CD8-positive, alpha-beta memory T cell (primary cell): Measurements from ENCODE around the gene IL18RAP. TPM values are rescaled to one million over a fixed set of nuclear protein-coding genes. Genes with fewer than 3 reads are reported as not detected.

Source experiments
- CTCF ChIA-PET: fragments of 350-600 bp; sonication (Branson Sonifier 250); formaldehyde crosslinking; loops from one replicate; lab custom pipeline; 2021; ENCODE audit warnings: antibody characterized with exemption; lab: Charles Lee
- POLR2A ChIA-PET: fragments of 350-600 bp; sonication (Branson Sonifier 250); formaldehyde crosslinking; loops from one replicate; lab custom pipeline; 2021; ENCODE audit warnings: antibody characterized with exemption; lab: Charles Lee
- DNase-seq, 5 donors: peaks; one replicate each; pipeline versions ENCODE4 v3.0.0 to v3.0.0-alpha.2; 2020 to 2022; ENCODE audit warnings: mixed read lengths in 1 of 5
- H3K27ac ChIP-seq: one replicate; pipeline ENCODE4 v1.7.0; 2013; ENCODE audit warnings: low read depth, mild to moderate bottlenecking, low read length, moderate library complexity
- H3K27me3 ChIP-seq: 2 replicates; pipeline ENCODE4 v1.7.0; 2013; ENCODE audit warnings: low read length, mild to moderate bottlenecking; ENCODE audit not compliant: insufficient read depth, poor library complexity, severe bottlenecking
- H3K36me3 ChIP-seq: 2 replicates; pipeline ENCODE4 v1.7.0; 2013; ENCODE audit warnings: mild to moderate bottlenecking, low read length, moderate library complexity; ENCODE audit not compliant: insufficient read depth
- H3K4me1 ChIP-seq: 2 replicates; pipeline ENCODE4 v1.7.0; 2013; ENCODE audit warnings: mild to moderate bottlenecking, low read length, moderate library complexity; ENCODE audit not compliant: insufficient read depth
- H3K4me3 ChIP-seq: 2 replicates; pipeline ENCODE4 v1.7.0; 2013; ENCODE audit warnings: mild to moderate bottlenecking, low read length
- H3K9me3 ChIP-seq: 2 replicates; pipeline ENCODE4 v1.7.0; 2013; ENCODE audit warnings: mild to moderate bottlenecking, low read length
- H3K27ac Mint-ChIP-seq, 8 donors: one replicate each; pipeline ENCODE4 v1.8.0; 2020 to 2021; ENCODE audit warnings: mixed read lengths in 8 of 8, mild to moderate bottlenecking in 6 of 8, inconsistent platforms in 3 of 8, moderate library complexity in 3 of 8
- H3K27me3 Mint-ChIP-seq, 2 donors: one replicate each; pipeline ENCODE4 v1.8.0; 2020 to 2021; ENCODE audit warnings: mixed read lengths in 2 of 2, mild to moderate bottlenecking in 1 of 2, moderate library complexity in 1 of 2
- H3K36me3 Mint-ChIP-seq, 3 donors: one replicate each; pipeline ENCODE4 v1.8.0; 2020 to 2021; ENCODE audit warnings: mixed read lengths in 3 of 3, inconsistent platforms in 1 of 3, mild to moderate bottlenecking in 1 of 3
- H3K4me1 Mint-ChIP-seq, 3 donors: one replicate each; pipeline ENCODE4 v1.8.0; 2020 to 2021; ENCODE audit warnings: mixed read lengths in 3 of 3, inconsistent platforms in 1 of 3, mild to moderate bottlenecking in 1 of 3
- H3K4me3 Mint-ChIP-seq, 7 donors: one replicate each; pipeline ENCODE4 v1.8.0; 2020 to 2021; ENCODE audit warnings: mixed read lengths in 7 of 7, mild to moderate bottlenecking in 6 of 7, moderate library complexity in 4 of 7, inconsistent platforms in 2 of 7
- H3K9me3 Mint-ChIP-seq, 5 donors: one replicate each; pipeline ENCODE4 v1.8.0; 2020 to 2022; ENCODE audit warnings: mixed read lengths in 5 of 5, mild to moderate bottlenecking in 3 of 5, moderate library complexity in 2 of 5, inconsistent platforms in 1 of 5
- polyA plus RNA-seq: library from polyadenylated mRNA; unstranded; fragments of 300-500 nt; fragmentation: Illumina TruSeq; gene quantifications from one replicate; pipeline ENCODE4 v1.2.3, GENCODE V29; 2021
- total RNA-seq, 2 experiments: library from RNA; stranded (reverse); gene quantifications; one replicate each; pipeline ENCODE4 v1.2.3, GENCODE V29; 2021

IL18RAP gene
- total and polyA plus RNA-seq, 3 experiments from 2014 or later, result 4.1 to 14.2 (median 4.9) TPM

DNA sequence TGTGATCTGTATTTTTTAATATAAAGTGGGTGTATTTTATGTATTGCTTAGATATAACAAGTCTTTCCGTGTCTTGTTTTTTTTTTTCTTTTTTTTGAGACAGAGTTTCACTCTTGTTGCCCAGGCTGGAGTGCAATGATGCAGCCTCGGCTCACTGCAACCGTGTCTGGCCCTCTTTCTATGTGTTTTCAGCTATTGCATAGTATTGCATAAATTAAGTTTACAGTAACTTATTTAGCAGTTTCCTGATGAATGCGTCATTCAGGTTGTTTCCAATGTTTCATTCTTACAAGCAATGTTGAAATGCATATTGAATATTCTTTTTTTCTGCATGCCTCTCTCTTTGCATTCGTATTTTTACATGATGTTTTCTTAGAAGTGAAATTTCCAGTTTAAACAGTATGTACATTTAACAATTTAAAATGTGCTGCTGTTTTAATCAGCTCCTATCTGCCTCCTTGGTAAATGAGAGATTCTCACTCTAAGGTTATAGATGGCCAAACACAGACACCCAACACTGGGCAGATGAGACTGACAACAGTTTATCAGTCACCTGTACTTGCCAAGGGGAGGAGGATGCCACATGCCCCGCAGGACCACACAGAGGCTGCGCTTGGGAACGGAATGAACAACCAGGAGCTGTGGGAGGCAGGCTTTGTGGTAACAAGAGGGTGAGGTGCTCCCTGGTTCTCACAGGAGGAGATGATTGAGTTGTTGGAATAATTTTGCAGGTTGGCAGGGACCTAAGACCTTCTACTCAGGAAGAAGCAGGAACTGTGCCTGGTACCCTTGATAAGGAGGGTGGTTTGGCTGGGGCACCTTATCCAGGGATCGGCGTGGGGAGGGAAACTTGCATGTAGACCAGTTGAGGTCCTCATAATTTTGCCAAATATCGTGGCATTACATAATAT lies 57.6 kb downstream of the IL18RAP start:
- ChIA-PET CTCF (no interaction called here), POLR2A (no interaction called here)
- H3K9me3 Mint-ChIP-seq, result peaks cover 0 to 2% (median 0%) of the 10 kb centered on the region in 5 donors
- no peaks in the 10 kb centered on the region for H3K4me1 Mint-ChIP-seq
- peaks cover 16 to 42% of the 10 kb centered on the region in 2 donors for H3K27me3 Mint-ChIP-seq
- Histone ChIP-seq H3K4me3 (no peak overlapping the region), H3K27ac (no peak overlapping the region), H3K9me3 (no peaks in the 10 kb centered on the region), H3K27me3 (no peaks in the 10 kb centered on the region), H3K4me1 (no peaks in the 10 kb centered on the region), H3K36me3 (no peaks in the 10 kb centered on the region)
- DNase-seq, result no peak
- H3K4me3 Mint-ChIP-seq, result no peak overlapping the region
- H3K36me3 Mint-ChIP-seq, result no peaks in the 10 kb centered on the region
- peak overlapping the region in 2 of 8 donors; percentile 35 to 73 for H3K27ac Mint-ChIP-seq

DNA sequence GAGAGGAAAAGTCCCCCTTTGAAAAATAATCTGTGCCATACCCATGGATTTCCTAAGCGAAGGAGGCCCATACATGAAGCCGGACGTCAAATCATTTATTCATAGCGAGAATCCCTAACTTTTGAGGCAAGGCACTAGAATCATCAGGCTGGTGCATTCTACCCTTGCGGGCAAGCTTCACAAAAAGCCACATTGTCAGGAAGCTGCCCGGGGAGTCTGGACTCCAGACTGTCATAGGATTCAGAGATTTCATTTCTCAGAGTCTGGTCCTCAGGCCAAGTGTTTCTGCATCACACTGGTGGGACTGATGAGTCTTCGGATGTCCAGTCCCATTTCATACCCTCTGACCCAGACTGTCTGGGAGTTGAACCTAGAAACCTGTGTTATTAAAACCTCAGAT lies 59.0 kb downstream of the IL18RAP start:
- Histone ChIP-seq H3K36me3 (no peaks in the 10 kb centered on the region), H3K9me3 (no peaks in the 10 kb centered on the region), H3K4me1 (no peaks in the 10 kb centered on the region), H3K4me3 (no peak overlapping the region), H3K27ac (no peak overlapping the region), H3K27me3 (no peaks in the 10 kb centered on the region)
- H3K4me1 Mint-ChIP-seq, result no peaks in the 10 kb centered on the region
- H3K27ac Mint-ChIP-seq, result no peak overlapping the region
- no peak overlapping the region for H3K4me3 Mint-ChIP-seq
- POLR2A ChIA-PET, result no interaction called here
- CTCF ChIA-PET, result no interaction called here
- peaks cover 11 to 48% of the 10 kb centered on the region in 2 donors for H3K27me3 Mint-ChIP-seq
- no peaks in the 10 kb centered on the region for H3K36me3 Mint-ChIP-seq
- peaks cover 0 to 2% (median 0%) of the 10 kb centered on the region in 5 donors for H3K9me3 Mint-ChIP-seq
- DNase-seq, result no peak

DNA sequence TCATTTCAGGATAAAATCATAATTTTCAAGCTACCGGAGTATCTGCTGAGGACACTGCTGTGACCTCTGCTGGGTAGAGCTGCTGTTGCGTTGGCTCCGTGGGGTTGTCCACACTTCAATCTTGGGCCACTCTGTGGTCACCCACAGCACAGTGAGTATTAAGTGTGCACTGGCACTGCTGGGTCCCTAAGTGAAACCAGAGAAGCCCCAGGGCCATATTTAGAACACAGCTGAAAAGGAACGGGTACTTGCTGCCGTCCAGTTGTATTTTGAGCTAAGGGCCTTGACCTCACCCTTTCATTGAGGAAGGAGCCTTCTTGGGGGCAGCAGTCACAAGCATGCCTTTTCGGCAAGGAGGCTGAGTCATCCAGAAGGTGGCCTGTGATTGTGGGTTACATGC lies 60.1 kb downstream of the IL18RAP start:
- H3K4me1 ChIP-seq, result no peaks in the 10 kb centered on the region

DNA sequence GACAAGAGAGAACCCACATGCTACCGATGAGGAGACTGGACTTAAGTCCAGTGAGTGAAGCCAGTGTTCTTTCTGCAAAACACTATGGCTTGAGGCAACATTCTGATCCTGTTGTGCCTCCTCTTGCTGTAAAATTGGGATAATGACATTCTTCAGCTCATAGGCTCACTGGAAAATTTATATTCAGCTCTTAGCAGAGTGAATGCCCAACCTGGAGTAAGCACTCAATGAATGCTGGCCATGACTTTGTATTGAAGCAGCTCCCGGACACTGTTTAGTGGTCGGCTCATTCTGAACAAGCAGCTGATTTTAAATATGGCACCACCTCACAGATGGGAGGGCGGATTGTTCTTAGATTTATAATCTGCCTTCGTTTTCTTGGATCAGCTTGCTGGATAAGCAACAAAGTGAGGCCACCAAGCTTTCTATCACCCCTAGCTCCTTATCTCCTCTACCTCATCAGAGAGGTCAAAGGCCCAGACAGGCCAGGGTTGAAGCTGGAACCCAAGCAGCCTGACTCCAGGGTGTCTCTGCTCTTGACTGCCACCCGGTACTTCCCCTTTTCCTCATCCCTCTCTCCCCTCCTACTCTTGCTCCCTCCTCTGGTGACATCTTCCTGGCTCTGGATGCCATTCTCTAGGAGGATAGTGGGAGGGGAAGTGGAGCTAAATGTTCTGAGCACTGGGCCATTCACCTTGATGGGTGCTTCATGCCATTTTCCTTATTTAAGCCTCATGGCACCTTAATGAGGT lies 61.5 kb downstream of the IL18RAP start:
- peaks cover under 1 to 8% (median 2%) of the 10 kb centered on the region in 3 donors for H3K4me1 Mint-ChIP-seq
- CTCF ChIA-PET, result interaction anchor here (2.0 kb wide), 1 partner anchor 11 kb away, joined by 10 read pairs; the partner anchor contains the start of gene SLC9A4

More for the DNA sequence above, 60.1 kb downstream of the IL18RAP start:
- DNase-seq, result no peak
- Histone ChIP-seq H3K9me3 (no peaks in the 10 kb centered on the region), H3K36me3 (no peaks in the 10 kb centered on the region), H3K27me3 (no peaks in the 10 kb centered on the region), H3K4me3 (no peak overlapping the region), H3K27ac (no peak overlapping the region)
- CTCF ChIA-PET, result interaction anchor here (2.0 kb wide), 1 partner anchor 10 kb away, joined by 10 read pairs; the partner anchor contains the start of gene SLC9A4
- no peaks in the 10 kb centered on the region for H3K36me3 Mint-ChIP-seq
- no peaks in the 10 kb centered on the region for H3K9me3 Mint-ChIP-seq
- H3K4me3 Mint-ChIP-seq, result no peak overlapping the region
- POLR2A ChIA-PET, result no interaction called here
- H3K27me3 Mint-ChIP-seq, result peaks cover 6 to 46% of the 10 kb centered on the region in 2 donors
- H3K27ac Mint-ChIP-seq, result no peak overlapping the region
- no peaks in the 10 kb centered on the region for H3K4me1 Mint-ChIP-seq

DNA sequence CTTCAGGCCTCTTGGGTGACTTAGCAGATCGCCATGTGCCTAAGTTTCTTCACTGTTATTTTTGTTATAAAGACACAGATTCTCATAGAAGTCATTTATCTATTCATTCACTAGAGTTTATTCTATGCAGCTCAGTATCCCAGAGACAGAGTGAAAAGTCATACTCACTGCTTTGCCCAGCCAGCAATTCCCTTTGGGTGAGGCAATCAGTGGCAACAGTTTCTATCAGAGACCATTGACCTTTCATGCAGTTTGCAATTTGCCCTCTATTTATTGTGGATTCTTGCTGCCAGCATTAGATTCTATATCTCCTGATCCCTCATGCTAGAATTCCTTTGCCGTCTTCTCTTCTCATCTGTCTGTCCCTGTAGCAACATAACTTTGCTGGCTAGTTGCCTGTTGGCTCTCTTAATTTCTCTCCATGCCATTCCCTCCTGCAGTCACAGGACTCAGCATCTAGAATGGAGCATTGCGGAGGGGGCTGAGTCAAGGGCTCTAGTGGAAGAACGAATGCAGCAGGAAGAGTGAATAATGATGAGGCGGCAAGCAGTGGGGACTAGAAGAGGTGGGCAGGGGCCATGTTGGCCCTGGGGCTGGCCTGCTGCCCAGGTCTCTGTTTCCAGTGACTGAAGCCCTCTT lies 62.3 kb downstream of the IL18RAP start:
- H3K4me3 Mint-ChIP-seq, result no peak overlapping the region
- no peak for DNase-seq
- ChIA-PET CTCF (no interaction called here), POLR2A (no interaction called here)
- peaks cover 4 to 13% (median 9%) of the 10 kb centered on the region in 3 donors for H3K4me1 Mint-ChIP-seq
- H3K27me3 Mint-ChIP-seq, result peaks cover 6 to 41% of the 10 kb centered on the region in 2 donors
- H3K36me3 Mint-ChIP-seq, result no peaks in the 10 kb centered on the region
- Histone ChIP-seq H3K27me3 (no peaks in the 10 kb centered on the region), H3K36me3 (no peaks in the 10 kb centered on the region), H3K4me3 (no peak overlapping the region), H3K27ac (no peak overlapping the region), H3K4me1 (no peaks in the 10 kb centered on the region), H3K9me3 (no peaks in the 10 kb centered on the region)
- no peaks in the 10 kb centered on the region for H3K9me3 Mint-ChIP-seq
- no peak overlapping the region for H3K27ac Mint-ChIP-seq

More for the DNA sequence above, 61.5 kb downstream of the IL18RAP start:
- Histone ChIP-seq H3K4me1 (no peaks in the 10 kb centered on the region), H3K27ac (no peak overlapping the region), H3K36me3 (no peaks in the 10 kb centered on the region), H3K9me3 (no peaks in the 10 kb centered on the region), H3K27me3 (no peaks in the 10 kb centered on the region), H3K4me3 (no peak overlapping the region)
- Mint-ChIP-seq H3K36me3 (no peaks in the 10 kb centered on the region), H3K27ac (no peak overlapping the region), H3K27me3 (peaks cover 6 to 41% of the 10 kb centered on the region in 2 donors), H3K4me3 (no peak overlapping the region), H3K9me3 (no peaks in the 10 kb centered on the region)
- DNase-seq, result no peak
- POLR2A ChIA-PET, result no interaction called here

GRCh38 chr2:102486941-102487702 lies 64.2 kb downstream of the IL18RAP start:
- Mint-ChIP-seq H3K36me3 (no peaks in the 10 kb centered on the region), H3K4me3 (no peak overlapping the region), H3K27me3 (peaks cover 6 to 39% of the 10 kb centered on the region in 2 donors), H3K27ac (peak overlapping the region in 2 of 8 donors; percentile 11 to 22), H3K4me1 (peaks cover 4 to 13% (median 11%) of the 10 kb centered on the region in 3 donors), H3K9me3 (peaks cover 0 to 4% (median 2%) of the 10 kb centered on the region in 5 donors)
- POLR2A ChIA-PET, result no interaction called here
- Histone ChIP-seq H3K27me3 (no peaks in the 10 kb centered on the region), H3K9me3 (no peaks in the 10 kb centered on the region), H3K4me3 (no peak overlapping the region), H3K36me3 (no peaks in the 10 kb centered on the region), H3K4me1 (no peaks in the 10 kb centered on the region), H3K27ac (no peak overlapping the region)
- CTCF ChIA-PET, result interaction anchor here (1.1 kb wide), 2 partner anchors 12 kb away, joined by 3 read pairs; no protein-coding TSS in a partner anchor
- no peak for DNase-seq

DNA sequence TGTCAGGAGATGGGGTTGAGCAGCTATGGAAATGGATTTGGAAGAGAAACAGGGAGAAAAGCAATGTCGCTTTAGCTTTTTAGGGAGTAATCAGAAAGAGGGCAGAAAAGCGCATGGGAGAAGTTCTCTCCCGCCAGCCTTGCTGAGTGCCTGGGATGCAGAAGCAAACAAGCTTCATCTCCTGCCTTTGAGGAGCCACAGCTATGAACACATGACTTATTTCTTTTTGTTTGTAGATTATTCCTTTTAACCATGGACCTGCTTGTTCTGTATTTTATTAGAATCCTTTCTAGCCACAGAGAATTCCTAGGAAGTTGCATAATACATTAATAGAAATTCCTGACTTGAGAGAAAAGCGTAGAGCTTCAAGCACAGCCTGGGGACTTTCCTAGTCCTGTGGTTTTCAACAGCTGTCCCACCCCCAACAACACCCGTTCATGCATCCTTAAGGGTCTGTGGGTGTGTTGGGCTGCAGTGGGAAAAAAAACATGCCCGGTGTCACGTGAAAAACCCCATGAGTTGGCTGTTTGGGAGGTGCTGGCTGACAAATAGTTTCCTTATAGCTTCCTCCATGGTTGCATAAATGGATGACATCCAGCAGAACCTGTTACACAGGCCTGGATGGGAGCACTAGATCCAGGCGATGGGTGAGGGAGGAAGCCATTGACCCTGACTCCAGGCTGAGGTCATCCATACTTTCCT lies 65.0 kb downstream of the IL18RAP start:
- H3K27ac Mint-ChIP-seq, result peak overlapping the region in 2 of 8 donors; percentile 11 to 28
- no peaks in the 10 kb centered on the region for H3K9me3 ChIP-seq
- H3K4me3 Mint-ChIP-seq, result no peak overlapping the region
- peaks cover 0 to 4% (median 2%) of the 10 kb centered on the region in 5 donors for H3K9me3 Mint-ChIP-seq
- H3K4me3 ChIP-seq, result no peak overlapping the region
- ChIA-PET POLR2A (no interaction called here), CTCF (interaction anchor here (1.1 kb wide), 1 partner anchor 13 kb away, joined by 3 read pairs; no protein-coding TSS in a partner anchor)
- H3K36me3 Mint-ChIP-seq, result peaks cover 0 to 4% (median 0%) of the 10 kb centered on the region in 3 donors
- H3K27ac ChIP-seq, result no peak overlapping the region
- no peaks in the 10 kb centered on the region for H3K36me3 ChIP-seq
- peaks cover 10 to 42% of the 10 kb centered on the region in 2 donors for H3K27me3 Mint-ChIP-seq
- no peak for DNase-seq
- H3K4me1 Mint-ChIP-seq, result peaks cover 4 to 13% (median 11%) of the 10 kb centered on the region in 3 donors
- no peaks in the 10 kb centered on the region for H3K27me3 ChIP-seq
- no peaks in the 10 kb centered on the region for H3K4me1 ChIP-seq
